Anterior cingulate cortex (tissue), 58 donors: ENCODE results near the gene KLHL17.
A peak's percentile ranks its signal among the peaks of the same experiment; 100 is the strongest.
"Not testable (repeated sequence)": the region's sequence is repeated elsewhere in the genome, so short reads cannot be mapped to it uniquely, and the experiment has no call there.

Source experiments
- DNase-seq, 58 donors: peaks; one replicate each; lab custom pipeline; 2025; lab: John Stamatoyannopoulos, UW

Gene KLHL17

GRCh38 chr1:945688-946556 is 14.5 kb upstream of the KLHL17 start:
- DNase-seq, result no peak

- DNase-seq, result not testable (repeated sequence)
These were observed 13.6 kb upstream of the KLHL17 start for GRCh38 chr1:946811-947210.

- no peak for DNase-seq
These were observed 12.4 kb upstream of the KLHL17 start for GRCh38 chr1:947958-948357.

GRCh38 chr1:950268-950667 is 10.1 kb upstream of the KLHL17 start:
- DNase-seq, result no peak

- no peak for DNase-seq
These were observed 9.5 kb upstream of the KLHL17 start for GRCh38 chr1:950881-951280.

GRCh38 chr1:951364-951763 is 9.0 kb upstream of the KLHL17 start:
- DNase-seq, result no peak

GRCh38 chr1:952201-952600 is 8.2 kb upstream of the KLHL17 start:
- no peak for DNase-seq

GRCh38 chr1:952603-953002 is 7.8 kb upstream of the KLHL17 start:
- no peak for DNase-seq

GRCh38 chr1:953524-954320 is 6.7 kb upstream of the KLHL17 start:
- DNase-seq, result no peak

GRCh38 chr1:954927-955326 is 5.5 kb upstream of the KLHL17 start:
- DNase-seq, result no peak

- DNase-seq, result no peak
These were observed 4.9 kb upstream of the KLHL17 start for GRCh38 chr1:955474-955873.

GRCh38 chr1:956636-957035 is 3.7 kb upstream of the KLHL17 start:
- no peak for DNase-seq

GRCh38 chr1:958823-959730 is 1.3 kb upstream of the KLHL17 start, which contains the start of gene NOC2L:
Gene NOC2L, minus strand, starts transcription at chr1:959256. Its CDS starts 16 bp downstream, at chr1:959240.
- peak; percentile 16 to 94 (median 88) for DNase-seq

- DNase-seq, result no peak
These were observed 537 bp upstream of the KLHL17 start for GRCh38 chr1:959731-960362.

- no peak for DNase-seq
These were observed 817 bp downstream of the KLHL17 start for GRCh38 chr1:961132-961669.

GRCh38 chr1:962381-963300 is 2.3 kb downstream of the KLHL17 start:
- no peak for DNase-seq

GRCh38 chr1:963301-963651 is 2.9 kb downstream of the KLHL17 start:
- no peak for DNase-seq

GRCh38 chr1:963746-964525 is 3.6 kb downstream of the KLHL17 start:
- no peak for DNase-seq
